ENCODE results near the gene RTN1. TPM values are rescaled to one million over a fixed set of nuclear protein-coding genes. Genes with fewer than 3 reads are reported as not detected.

The RTN1 gene
- total RNA-seq, 1 donor from 2014 or later, result 3.7 TPM

GRCh38 chr14:59638885-59639284 is 231.7 kb downstream of the RTN1 start:
- no peak for DNase-seq (ENCODE audit: extremely low read depth, low read depth, low spot score)

GRCh38 chr14:59634617-59635016 is 236.0 kb downstream of the RTN1 start:
- DNase-seq (ENCODE audit: extremely low read depth, low read depth, low spot score), result no peak

- no peak for DNase-seq (ENCODE audit: extremely low read depth, low read depth, low spot score)
Observed at GRCh38 chr14:59633486-59633885, 237.1 kb downstream of the RTN1 start.

GRCh38 chr14:59632381-59632780 is 238.2 kb downstream of the RTN1 start:
- DNase-seq (ENCODE audit: extremely low read depth, low read depth, low spot score), result peak; percentile 22

- DNase-seq (ENCODE audit: extremely low read depth, low read depth, low spot score), result no peak
Observed at GRCh38 chr14:59631237-59631636, 239.3 kb downstream of the RTN1 start.

GRCh38 chr14:59630288-59630963 is 240.2 kb downstream of the RTN1 start:
- no peak for DNase-seq (ENCODE audit: extremely low read depth, low read depth, low spot score)

- DNase-seq (ENCODE audit: extremely low read depth, low read depth, low spot score), result no peak
Observed at GRCh38 chr14:59629444-59630287, 240.9 kb downstream of the RTN1 start.

GRCh38 chr14:59627011-59627520 is 243.5 kb downstream of the RTN1 start:
- DNase-seq (ENCODE audit: extremely low read depth, low read depth, low spot score), result no peak

- DNase-seq (ENCODE audit: extremely low read depth, low read depth, low spot score), result no peak
Observed at GRCh38 chr14:59622631-59623030, 247.9 kb downstream of the RTN1 start.

- no peak for DNase-seq (ENCODE audit: extremely low read depth, low read depth, low spot score)
Observed at GRCh38 chr14:59619061-59619460, 251.5 kb downstream of the RTN1 start.

GRCh38 chr14:59601056-59601455 is 269.5 kb downstream of the RTN1 start:
- no peak for DNase-seq (ENCODE audit: extremely low read depth, low read depth, low spot score)

- no peak for DNase-seq (ENCODE audit: extremely low read depth, low read depth, low spot score)
Observed at GRCh38 chr14:59600211-59600945, 270.2 kb downstream of the RTN1 start.

- DNase-seq (ENCODE audit: extremely low read depth, low read depth, low spot score), result no peak
Observed at GRCh38 chr14:59595071-59595470, 275.5 kb downstream of the RTN1 start.

GRCh38 chr14:59591641-59592370 is 278.8 kb downstream of the RTN1 start:
- DNase-seq (ENCODE audit: extremely low read depth, low read depth, low spot score), result no peak

GRCh38 chr14:59588101-59588500 is 282.5 kb downstream of the RTN1 start:
- DNase-seq (ENCODE audit: extremely low read depth, low read depth, low spot score), result no peak

- DNase-seq (ENCODE audit: extremely low read depth, low read depth, low spot score), result no peak
Observed at GRCh38 chr14:59585891-59586554, 284.6 kb downstream of the RTN1 start.

GRCh38 chr14:59583755-59584154 is 286.8 kb downstream of the RTN1 start:
- no peak for DNase-seq (ENCODE audit: extremely low read depth, low read depth, low spot score)

- DNase-seq (ENCODE audit: extremely low read depth, low read depth, low spot score), result no peak
Observed at GRCh38 chr14:59582845-59583509, 287.6 kb downstream of the RTN1 start.

- no peak for DNase-seq (ENCODE audit: extremely low read depth, low read depth, low spot score)
Observed at GRCh38 chr14:59582161-59582560, 288.4 kb downstream of the RTN1 start.

Data from glomerular endothelial cell (primary cell).